Activated naive CD8-positive, alpha-beta T cell treated with anti-CD3 and anti-CD28 coated beads, Interleukin-2, amount 50 U/mL, for 16 hours (primary cell): ENCODE results near the gene TMC1.

Experiments
- DNase-seq: peaks from one replicate; pipeline ENCODE4 v3.0.0-alpha.2; 2020; ENCODE audit warnings: low read depth, low spot score

Gene TMC1

DNA sequence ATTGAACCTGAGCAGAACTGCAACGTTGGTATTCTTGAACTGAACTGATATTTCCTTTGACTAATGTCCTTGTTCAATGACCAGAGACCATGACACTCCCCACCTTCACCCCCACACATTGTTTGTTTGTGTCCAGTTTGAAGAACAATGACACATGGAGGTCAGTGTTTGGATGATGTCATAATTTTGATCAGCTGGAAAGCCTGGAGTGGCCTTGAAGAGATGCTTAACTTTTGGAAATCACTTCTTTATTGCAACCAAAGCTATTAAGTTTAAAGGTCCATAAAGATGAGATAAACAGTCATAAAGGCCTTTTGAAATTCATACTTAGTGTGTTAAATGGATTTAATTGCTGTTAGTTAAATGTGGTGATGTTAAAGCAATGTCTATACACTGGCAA is 92.7 kb downstream of the TMC1 start:
- DNase-seq: no peak

DNA sequence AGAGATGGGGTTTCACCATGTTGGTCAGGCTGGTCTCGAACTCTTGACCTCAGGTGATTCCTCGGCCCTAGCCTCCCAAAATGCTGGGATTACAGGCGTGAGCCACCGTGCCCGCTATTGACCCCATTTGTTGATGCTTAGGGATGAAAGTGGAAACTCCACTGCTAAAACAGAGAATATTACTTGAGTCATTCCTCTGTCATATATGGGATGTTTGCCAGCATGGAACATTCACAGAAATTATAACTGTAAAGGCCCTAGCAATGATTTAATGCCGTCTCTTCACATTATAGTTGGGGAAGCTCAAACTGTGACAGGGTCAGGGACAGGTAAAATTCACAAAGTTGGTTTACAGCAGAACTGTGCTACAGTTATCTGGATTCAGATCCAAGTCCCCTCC is 94.5 kb downstream of the TMC1 start:
- no peak for DNase-seq

DNA sequence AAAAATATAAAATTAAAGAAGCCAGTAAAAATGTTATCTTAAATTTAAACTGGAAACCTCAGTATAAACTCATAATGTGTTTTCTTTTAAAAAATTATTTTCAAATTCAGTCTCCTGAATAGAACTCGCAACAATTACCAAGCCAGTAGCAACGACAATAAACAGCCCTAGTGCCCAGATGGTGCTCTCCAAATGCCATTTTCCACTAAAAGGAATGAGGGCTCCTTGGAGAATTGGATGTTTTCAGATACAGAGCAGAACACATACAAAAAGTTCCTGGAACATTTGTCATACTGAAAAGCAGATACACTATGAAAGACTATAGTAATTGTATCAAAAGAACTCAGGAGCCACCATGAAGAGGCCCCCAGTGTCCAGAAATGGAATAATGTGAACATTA is 97.4 kb downstream of the TMC1 start:
- DNase-seq: no peak

DNA sequence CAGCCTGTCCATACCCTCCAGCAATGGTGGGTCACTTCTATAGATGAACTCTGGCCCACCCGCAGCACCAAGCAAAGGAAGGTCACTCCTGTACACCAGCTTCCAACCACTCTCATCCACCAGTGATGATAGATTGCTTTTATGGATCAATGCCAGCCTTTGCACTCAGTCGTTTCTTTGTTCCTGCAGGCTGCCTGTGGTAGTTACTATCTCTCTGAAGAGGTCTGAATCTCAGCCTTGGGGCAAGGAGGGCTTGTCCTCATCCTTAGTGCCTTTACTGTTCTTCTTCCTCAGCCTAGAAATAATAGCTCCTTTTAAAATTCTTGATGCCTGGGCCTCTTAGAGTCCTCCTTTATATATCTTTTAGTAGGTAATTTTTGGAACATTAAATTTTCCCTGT is 100.8 kb downstream of the TMC1 start:
- DNase-seq: no peak

DNA sequence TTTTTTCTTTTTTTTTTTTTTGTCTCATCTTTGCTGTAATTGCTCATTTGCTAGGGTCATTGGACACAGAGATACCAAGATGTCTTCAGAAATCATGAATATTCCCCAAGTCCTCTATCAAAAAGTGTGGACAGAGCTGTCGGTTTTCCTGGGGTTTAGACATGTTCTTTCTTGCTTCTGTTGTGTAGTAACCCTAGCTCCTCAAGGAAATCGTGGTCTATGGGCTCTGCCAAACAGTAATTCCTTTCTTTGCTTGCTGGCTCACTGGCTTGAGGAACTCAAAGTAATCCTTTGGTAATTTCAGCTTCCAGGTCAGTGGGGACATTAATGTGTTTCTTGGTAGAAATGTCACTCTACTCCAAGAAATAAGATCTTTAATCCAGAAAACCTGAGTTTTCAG is 101.7 kb downstream of the TMC1 start:
- no peak for DNase-seq

DNA sequence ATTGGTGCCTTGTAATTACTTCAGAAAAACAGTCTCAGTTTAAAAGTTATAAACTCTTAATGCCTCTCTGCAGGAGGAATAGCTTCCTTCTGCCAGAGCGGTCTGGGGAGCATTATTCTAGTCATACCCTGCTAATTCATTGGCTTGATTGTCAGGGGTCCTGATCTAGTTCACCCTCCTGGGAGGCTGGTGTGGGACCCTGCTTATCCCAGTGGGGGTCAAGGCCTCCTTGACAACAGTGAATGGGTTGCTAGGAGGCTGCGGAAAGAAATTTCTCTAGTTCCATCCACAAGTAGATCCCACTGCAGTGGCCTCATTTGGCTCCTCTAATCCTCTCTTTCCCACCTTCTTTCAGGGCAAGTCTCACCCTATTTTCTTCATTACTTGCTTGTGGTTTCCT is 105.7 kb downstream of the TMC1 start:
- no peak for DNase-seq

DNA sequence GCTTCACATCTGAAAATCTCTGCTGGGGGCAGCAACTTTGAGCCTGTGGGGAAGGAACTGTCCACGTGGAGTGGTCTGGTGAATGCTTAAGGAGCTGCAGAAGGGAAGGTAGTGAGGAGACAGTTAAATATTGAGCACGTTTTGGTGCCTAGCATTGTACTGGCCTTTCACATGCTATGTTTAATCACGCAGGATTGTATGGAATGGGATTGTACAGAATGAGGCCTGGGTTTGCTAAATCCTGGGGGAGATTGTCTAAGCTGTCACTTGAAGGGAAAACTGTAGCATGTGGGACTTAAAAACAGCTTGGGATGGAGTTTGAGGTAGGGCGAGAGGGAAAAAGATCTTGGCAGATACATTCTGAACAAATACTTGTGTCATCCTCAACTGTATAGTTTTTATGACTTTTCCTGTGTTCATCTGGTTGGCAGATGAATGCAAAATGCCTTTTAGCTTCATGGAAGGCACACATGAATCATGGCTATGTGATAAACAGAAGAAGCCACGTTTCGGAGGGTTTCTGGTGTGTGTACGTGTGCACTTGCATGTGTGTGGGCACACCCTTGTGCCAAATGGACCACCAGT is 106.6 kb downstream of the TMC1 start:
- DNase-seq: no peak

DNA sequence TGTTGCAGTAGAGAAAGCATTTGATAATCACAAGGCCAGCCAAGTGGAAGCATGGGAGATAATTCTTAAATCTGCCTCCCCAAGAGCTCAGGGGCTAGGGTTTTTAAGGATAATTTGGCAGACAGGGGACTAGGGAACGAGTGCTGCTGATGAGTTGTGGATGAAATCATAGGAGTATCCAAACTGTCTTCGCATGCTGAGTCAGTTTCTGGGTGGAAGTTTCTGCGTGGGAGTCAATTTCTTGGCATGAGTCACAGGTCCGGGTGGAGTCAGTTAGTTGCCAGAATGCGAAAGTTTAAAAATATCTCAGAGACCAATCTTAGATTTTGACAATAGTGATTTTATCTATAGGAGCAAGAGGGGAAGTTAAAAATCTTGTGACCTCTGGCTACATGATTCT is 112.6 kb downstream of the TMC1 start:
- DNase-seq: no peak

DNA sequence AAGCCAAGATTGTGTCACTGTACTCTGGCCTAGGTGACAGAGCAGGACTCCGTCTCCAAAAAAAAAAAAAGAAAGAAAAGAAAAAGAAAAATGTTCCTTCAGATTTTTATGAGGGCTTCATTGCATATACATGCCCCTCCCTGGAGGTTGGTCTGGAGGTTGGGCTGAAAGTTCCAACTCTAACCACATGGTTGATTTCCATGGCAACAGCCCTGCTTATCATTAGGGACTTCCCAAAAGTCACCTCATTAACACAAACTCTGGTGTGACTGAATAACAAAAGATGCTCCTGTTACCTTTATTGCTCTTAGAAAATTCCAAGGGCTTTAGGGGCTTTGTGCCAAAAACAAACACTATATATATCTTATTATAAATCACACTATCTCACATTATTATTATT is 113.8 kb downstream of the TMC1 start:
- DNase-seq: no peak

DNA sequence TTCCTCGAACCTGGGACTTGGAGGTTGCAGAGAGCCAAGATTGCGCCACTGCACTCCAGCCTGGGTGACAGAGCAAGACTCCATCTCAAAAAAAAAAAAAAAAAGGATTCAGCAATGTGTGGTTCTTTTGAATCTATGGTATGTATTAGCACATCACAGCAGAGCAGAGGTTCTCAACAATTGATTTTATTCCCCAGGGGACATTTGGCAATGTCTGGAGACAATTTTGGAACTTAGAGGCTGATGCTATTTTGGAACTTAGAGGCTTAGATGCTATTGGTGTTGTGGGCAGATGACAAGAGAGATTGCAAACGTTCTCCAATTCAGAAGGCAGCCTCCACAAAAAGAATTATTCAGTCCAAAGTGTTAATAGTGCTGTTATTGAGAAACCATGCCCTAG is 115.2 kb downstream of the TMC1 start:
- DNase-seq: no peak

DNA sequence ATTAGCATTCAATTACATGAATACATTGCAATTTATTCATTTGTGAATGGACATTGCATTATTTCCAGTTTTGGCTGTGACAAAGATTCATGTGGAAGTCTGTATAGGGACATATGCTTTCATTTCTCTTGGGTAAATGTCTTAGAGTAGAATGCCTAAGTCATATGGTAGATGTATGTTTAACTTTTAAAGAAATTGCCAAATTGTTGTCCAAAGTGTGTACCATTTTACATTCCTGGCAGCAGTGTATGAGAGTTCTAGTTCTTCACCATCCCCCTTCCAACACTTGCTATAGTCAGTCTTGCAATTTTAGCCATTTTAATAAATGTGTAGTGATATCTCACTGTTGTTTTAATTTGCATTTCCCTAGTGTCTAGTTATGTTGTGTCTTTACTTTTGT is 122.2 kb downstream of the TMC1 start:
- no peak for DNase-seq

DNA sequence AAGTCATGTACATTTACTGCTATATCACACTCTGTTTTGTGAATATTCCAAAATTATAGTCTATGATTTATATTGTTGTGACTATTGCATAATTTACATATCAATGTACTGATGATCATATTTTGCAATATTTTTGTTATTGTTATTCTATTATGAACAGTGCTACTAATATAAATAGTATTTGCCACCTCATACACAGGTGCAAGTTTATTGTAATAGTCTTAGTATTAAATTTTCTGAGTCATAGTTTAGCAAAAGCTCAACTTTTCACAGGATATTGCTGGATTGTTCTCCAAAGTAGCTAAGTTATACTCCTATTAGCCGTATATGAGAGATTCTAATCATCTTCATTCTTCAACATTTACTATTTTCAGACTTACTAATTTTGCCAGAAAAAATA is 124.7 kb downstream of the TMC1 start:
- no peak for DNase-seq

DNA sequence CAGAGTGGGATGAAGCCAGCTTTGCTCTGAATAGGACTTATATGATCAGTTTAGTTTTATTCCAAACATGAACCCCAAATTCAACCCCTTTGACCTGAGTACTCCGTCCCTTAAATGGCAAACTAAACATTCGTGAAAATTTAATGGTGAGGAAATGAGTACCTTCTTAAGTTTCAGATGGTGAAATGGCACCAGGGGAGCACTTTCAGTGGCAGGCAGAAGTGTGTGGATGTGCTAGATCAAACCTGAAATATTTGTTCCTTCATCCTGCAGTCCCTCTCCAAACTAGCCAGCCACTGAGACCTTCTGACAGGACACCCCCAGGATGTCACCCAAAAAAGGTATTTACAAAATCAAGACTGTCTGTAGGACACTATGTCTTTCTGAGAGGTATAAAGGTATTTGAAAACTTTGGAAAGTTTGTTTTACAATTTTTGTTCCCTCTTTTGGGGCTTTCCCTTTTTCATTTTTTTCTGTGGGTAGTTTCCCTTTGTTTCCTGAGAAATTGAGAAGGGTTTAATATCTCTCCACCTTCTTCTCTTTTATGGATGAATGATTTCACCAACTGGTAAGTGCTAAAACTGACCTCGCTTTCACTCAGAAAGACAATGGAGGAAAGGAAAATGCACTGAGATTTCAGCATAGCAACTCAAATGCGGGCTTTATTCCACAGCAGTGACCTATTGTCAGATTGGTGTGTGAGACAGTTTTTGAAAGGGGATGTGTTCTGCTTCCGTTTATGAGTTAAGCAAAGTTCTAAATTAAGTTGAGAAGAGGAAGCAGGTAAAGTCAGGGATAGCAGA is 127.1 kb downstream of the TMC1 start:
- no peak for DNase-seq

DNA sequence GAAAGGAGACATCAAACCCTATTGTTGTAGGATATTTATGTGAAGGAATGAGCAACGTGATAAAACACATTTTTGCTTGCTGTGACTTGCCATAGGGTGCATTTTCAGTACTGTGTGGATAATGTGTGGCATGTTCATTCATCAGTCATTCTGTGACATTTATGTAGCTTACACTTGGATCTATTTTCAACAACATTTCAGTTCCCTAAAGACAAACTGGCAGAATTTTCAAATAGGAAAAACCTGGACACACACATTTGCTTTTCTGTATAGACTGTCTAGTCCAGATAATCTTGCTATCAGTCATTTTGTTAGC is 127.7 kb downstream of the TMC1 start:
- no peak for DNase-seq

DNA sequence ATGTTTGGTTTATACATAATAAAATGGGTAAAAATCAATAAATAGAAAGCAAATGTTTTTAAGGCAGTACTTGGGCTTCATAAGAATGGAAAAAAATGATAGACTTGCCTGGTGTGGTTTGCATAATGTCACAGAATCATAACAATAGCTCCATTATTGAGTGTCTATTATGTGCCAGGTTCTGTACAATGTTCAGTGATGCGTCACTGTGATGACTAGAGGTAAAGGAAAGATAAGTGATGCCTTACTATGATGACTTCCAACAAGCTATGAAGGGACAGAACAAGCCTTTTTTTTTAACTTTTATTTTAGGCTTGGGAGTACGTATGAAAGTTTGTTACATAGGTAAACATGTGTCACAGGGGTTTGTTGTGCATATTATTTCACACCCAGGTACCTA is 128.8 kb downstream of the TMC1 start:
- no peak for DNase-seq

DNA sequence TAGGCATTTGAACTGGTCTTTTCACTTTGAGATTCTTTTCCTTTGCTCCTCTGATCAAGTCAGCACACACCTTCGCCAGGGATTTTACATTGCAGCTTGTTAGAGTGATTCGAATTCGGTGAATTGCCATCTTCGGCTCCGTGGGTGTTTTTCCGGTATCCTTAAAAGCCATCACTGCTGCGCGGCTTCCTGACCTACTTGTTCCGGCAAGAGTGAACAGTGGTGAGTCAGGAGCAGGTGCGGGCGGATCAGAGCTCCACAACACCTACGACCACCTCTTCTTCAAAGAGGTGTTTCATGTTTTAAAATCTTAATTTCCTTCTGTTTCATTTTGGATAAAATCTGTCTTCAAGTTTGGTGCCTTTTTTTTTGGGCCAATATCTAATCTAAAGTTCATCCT is 134.6 kb downstream of the TMC1 start:
- DNase-seq: no peak

DNA sequence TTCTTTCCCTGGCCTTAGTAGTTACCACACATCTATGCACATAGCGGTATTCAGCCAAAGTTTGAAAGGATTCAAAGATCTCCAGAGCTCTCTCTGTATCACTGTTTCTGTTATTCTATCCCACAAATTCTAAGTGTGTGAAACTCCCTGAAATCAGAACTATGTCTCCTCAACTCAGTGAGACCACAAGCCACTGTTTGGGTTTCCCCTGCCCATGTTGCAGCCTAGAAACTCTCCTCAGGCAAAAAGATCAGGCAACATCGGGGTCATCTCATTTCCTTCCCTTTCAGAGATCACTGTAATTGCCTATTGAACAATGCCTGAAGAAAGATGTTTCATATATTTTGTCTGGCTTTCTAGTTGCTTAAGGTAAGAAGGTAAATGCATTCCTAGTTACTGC is 135.6 kb downstream of the TMC1 start:
- no peak for DNase-seq

DNA sequence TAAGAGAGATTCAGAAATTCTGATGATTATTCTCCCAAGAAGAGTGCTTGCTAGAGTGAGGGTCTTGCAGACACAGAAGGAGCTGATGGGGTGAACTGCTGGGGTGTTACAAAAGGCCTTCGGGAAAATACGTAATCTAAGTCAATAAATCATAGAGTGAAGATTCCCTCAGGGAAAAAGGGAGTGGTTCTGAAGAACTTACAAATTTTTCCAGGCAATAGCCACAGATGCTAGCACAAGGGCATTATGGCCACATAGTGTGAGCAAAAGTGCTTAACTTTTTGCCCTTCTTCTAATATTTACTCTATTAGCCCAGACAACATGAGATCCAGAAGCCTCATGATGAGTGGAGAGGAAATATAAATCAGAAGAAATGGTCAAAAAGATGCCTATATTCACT is 137.3 kb downstream of the TMC1 start:
- no peak for DNase-seq

DNA sequence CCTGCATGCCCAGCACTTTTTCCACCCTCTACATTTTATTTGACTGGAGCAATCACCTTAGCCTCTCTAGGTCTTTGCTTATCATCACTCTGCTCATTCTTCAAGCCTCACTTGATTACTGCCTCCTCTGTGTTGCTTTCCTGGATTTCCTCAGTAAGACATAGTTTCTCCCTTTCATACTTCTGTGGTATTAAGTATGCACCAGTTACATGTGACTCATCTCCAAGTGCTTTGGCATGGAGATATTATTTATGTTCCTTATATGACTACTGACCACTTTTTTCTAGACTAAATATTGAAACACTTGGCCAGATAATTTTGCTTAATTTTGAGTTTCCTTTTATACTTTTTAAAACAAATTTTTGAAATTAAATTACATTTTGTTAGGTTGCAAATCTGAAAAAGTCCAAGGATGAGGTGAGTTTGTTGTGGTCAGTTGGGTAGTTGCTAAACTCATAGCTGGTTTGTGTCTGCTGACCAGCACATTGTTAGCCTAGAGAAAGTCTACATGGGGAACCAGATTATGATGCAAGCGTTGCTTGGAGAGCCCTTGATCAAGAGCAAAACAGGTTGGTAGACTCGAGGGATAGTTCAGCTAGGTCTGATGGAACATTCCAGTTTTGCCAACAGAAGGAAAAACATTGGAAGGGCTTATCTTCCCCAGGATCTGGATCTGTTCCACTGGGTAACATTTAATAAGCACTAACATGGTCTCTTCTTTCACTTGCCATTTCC is 140.2 kb downstream of the TMC1 start:
- no peak for DNase-seq

DNA sequence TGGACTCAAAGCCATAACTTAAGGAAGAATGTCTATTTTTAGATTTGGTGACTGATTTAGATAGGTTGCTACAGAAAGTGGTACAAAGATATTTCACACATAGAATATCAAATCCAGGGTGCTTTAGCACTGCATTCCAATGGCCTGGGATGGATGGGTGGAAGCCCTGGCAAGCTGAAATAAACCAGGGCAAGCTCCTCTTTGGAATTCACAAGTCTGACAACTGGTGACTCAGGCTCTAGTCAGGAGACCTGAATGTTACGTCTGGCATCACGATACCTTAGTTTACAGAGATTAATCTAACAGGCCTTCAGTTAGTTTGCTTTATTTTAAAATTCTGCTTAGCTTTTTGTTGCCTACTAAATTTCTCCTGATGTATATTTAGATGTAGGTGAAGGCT is 144.0 kb downstream of the TMC1 start:
- no peak for DNase-seq

DNA sequence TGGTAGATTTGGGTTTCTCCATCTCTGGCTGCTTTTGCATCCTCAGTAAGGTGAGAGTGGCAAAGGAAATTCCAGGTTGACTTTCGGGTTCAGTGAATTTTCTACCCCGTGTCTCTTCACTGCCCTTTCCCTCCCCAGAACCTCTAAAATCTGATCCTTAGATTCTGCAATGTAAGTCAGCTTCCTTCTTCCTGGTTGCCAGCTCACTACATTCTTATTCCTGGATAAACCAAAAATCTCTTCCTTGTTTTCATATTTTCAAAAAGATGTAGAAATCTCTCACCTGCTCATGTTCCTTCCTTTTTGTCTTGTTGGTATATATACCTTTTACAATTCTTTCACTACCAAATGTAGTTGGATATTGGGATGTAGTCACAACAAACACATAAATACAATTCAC is 145.8 kb downstream of the TMC1 start:
- no peak for DNase-seq

DNA sequence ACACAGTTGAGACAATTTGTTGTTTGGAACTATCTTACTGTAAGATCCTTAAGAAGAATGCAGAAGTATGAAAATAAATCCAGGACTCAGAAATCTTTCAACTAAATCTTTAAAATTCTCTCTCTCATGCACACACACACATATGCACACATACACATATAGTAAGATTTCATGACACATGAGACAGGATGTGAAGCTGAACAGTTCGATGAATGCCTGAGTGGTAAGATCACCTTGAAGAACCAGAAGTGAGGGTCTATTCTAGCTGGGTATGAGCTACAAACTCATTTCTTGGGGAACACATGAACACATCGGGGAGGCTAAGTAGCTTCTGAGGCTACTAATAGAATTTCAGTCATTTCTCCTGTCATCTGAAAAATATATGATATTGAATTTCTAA is 153.6 kb downstream of the TMC1 start:
- DNase-seq: no peak

DNA sequence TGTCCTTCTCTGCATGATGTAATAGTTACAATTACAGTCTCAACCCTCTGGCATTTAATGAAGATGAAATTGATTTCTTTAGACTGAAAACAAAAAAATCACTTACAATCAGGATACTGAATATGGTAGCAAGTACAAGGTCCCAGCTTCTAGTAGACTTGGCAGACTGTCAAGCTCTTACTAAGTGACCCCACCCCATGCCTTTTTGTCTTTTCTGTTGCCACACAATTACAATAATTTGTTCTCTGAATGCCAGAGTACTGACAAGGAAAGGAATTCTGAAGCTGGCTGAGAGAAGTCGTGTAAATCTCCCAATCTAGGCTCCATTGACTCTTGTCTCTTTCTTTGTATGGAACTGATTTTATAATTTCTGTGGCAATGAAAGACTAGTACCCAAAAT is 154.2 kb downstream of the TMC1 start:
- DNase-seq: no peak
